CD4-positive, alpha-beta T cell treated with Interleukin-2 at 100 ng/mL for 4 hours (primary cell): ENCODE measurements around the gene SLC5A3.

Experiments used
- DNase-seq: peaks from one replicate; pipeline ENCODE4 v3.0.0-alpha.2; 2020; ENCODE audit warnings: low spot score

SLC5A3 gene

GRCh38 chr21:34100790-34101189, 27.4 kb downstream of the SLC5A3 start:
- no peak for DNase-seq

GRCh38 chr21:34105947-34106541, 32.7 kb downstream of the SLC5A3 start:
- DNase-seq, result no peak

- DNase-seq, result no peak
Observed at GRCh38 chr21:34107606-34108005, 34.2 kb downstream of the SLC5A3 start.

GRCh38 chr21:34109075-34109474, 35.7 kb downstream of the SLC5A3 start:
- DNase-seq, result no peak

- DNase-seq, result no peak
Observed at GRCh38 chr21:34110594-34111202, 37.3 kb downstream of the SLC5A3 start.

GRCh38 chr21:34112316-34113033, 39.1 kb downstream of the SLC5A3 start:
- no peak for DNase-seq

GRCh38 chr21:34113842-34114241, 40.5 kb downstream of the SLC5A3 start:
- DNase-seq, result no peak

- no peak for DNase-seq
Observed at GRCh38 chr21:34115160-34115559, 41.8 kb downstream of the SLC5A3 start.

- no peak for DNase-seq
Observed at GRCh38 chr21:34116569-34116968, 43.2 kb downstream of the SLC5A3 start.

GRCh38 chr21:34120867-34121266, 47.5 kb downstream of the SLC5A3 start:
- DNase-seq, result no peak

GRCh38 chr21:34122047-34122446, 48.7 kb downstream of the SLC5A3 start:
- DNase-seq, result no peak
